Mucosa of gallbladder (tissue), 1 donor: ENCODE measurements around the gene F3. TPM values are rescaled to one million over a fixed set of nuclear protein-coding genes. Genes with fewer than 3 reads are reported as not detected.

Source experiments
- DNase-seq: peaks from one replicate; pipeline ENCODE4 v3.0.0-alpha.2; 2020; ENCODE audit warnings: low spot score
- total RNA-seq: library from RNA; stranded (reverse); gene quantifications from one replicate; pipeline ENCODE4 v1.2.1, GENCODE V29; 2021
- donor health status: DM: no; HTN: no; CAD: no.

Gene F3
- total RNA-seq, 1 donor from 2014 or later, result 26.0 TPM

- DNase-seq, result no peak
Measured at GRCh38 chr1:94552071-94552586, 10.6 kb upstream of the F3 start.

- no peak for DNase-seq
Measured at GRCh38 chr1:94551449-94551848, 9.9 kb upstream of the F3 start.

GRCh38 chr1:94550800-94551241 lies 9.3 kb upstream of the F3 start:
- DNase-seq, result no peak

GRCh38 chr1:94550396-94550795 lies 8.8 kb upstream of the F3 start:
- DNase-seq, result no peak

GRCh38 chr1:94549706-94550105 lies 8.1 kb upstream of the F3 start:
- no peak for DNase-seq

- no peak for DNase-seq
Measured at GRCh38 chr1:94544706-94545490, 3.3 kb upstream of the F3 start.

GRCh38 chr1:94543893-94544635 lies 2.5 kb upstream of the F3 start:
- DNase-seq, result no peak

- DNase-seq, result no peak
Measured at GRCh38 chr1:94543001-94543400, 1.4 kb upstream of the F3 start.

GRCh38 chr1:94542088-94542870 lies 720 bp upstream of the F3 start:
- peak; percentile 59 for DNase-seq

GRCh38 chr1:94540440-94541245 lies 916 bp downstream of the F3 start:
- no peak for DNase-seq

- peak; percentile 28 for DNase-seq
Measured at GRCh38 chr1:94539496-94539895, 2.1 kb downstream of the F3 start.

- DNase-seq, result no peak
Measured at GRCh38 chr1:94538243-94538827, 3.2 kb downstream of the F3 start.

GRCh38 chr1:94537254-94537653 lies 4.3 kb downstream of the F3 start:
- no peak for DNase-seq

GRCh38 chr1:94535879-94536278 lies 5.7 kb downstream of the F3 start:
- no peak for DNase-seq

- DNase-seq, result no peak
Measured at GRCh38 chr1:94535095-94535494, 6.5 kb downstream of the F3 start.

GRCh38 chr1:94532077-94532476 lies 9.5 kb downstream of the F3 start:
- DNase-seq, result no peak

GRCh38 chr1:94531664-94532063 lies 9.9 kb downstream of the F3 start:
- DNase-seq, result no peak

- DNase-seq, result no peak
Measured at GRCh38 chr1:94530373-94530878, 11.1 kb downstream of the F3 start.

GRCh38 chr1:94529416-94529815 lies 12.1 kb downstream of the F3 start:
- DNase-seq, result no peak

- DNase-seq, result no peak
Measured at GRCh38 chr1:94528826-94529225, 12.7 kb downstream of the F3 start.

- no peak for DNase-seq
Measured at GRCh38 chr1:94528299-94528698, 13.3 kb downstream of the F3 start.
